Mesodermal cell (in vitro differentiated cells): ENCODE data around the gene TAOK2.
"Not testable (repeated sequence)": the region's sequence is repeated elsewhere in the genome, so short reads cannot be mapped to it uniquely, and the experiment has no call there.

Experiments
- H3K27ac ChIP-seq: 2 replicates; pipeline ENCODE4 v1.7.0; 2013; ENCODE audit warnings: mild to moderate bottlenecking, low read depth, low read length, moderate library complexity; ENCODE audit not compliant: severe bottlenecking
- H3K36me3 ChIP-seq: 2 replicates; pipeline ENCODE4 v1.7.1; 2013; ENCODE audit warnings: mild to moderate bottlenecking, low read length, moderate library complexity; ENCODE audit not compliant: control insufficient read depth, insufficient read depth
- H3K4me1 ChIP-seq: one replicate; pipeline ENCODE4 v1.7.1; 2013; ENCODE audit warnings: mild to moderate bottlenecking, low read length; ENCODE audit not compliant: insufficient read depth, control insufficient read depth, poor library complexity, severe bottlenecking
- H3K4me3 ChIP-seq: 2 replicates; pipeline ENCODE4 v1.7.0; 2013; ENCODE audit warnings: low read length, control low read depth, mild to moderate bottlenecking; ENCODE audit not compliant: insufficient read depth, poor library complexity, severe bottlenecking; ENCODE audit errors: extremely low read depth
- H3K9me3 ChIP-seq: 2 replicates; pipeline ENCODE4 v1.7.1; 2013; ENCODE audit warnings: mild to moderate bottlenecking, low read length, moderate library complexity; ENCODE audit not compliant: control insufficient read depth
- WGBS, 2 experiments: methylation state at CpG; one replicate each; pipeline ENCODE4 v1.1.5; 2013; ENCODE audit warnings: missing lambda C conversion rate in 2 of 2; ENCODE audit not compliant: insufficient coverage in 2 of 2; 5-methylcytosine and 5-hydroxymethylcytosine counted together

TAOK2 gene

GRCh38 chr16:30028438-30029076 is 54.9 kb downstream of the TAOK2 start:
- peaks cover 15% of the 10 kb centered on the region for H3K4me1 ChIP-seq
- 29 to 33% methylated on average over 14 to 15 of the region's 18 CpGs for WGBS, 2 experiments
- no peak overlapping the region for H3K4me3 ChIP-seq
- H3K27ac ChIP-seq: no peak overlapping the region
- H3K9me3 ChIP-seq: no peaks in the 10 kb centered on the region
- H3K36me3 ChIP-seq: no peaks in the 10 kb centered on the region

- Histone ChIP-seq H3K36me3 (no peaks in the 10 kb centered on the region), H3K27ac (no peak overlapping the region), H3K9me3 (no peaks in the 10 kb centered on the region), H3K4me3 (no peak overlapping the region), H3K4me1 (peaks cover 15% of the 10 kb centered on the region)
- WGBS, 2 experiments: 12 to 23% methylated on average over 13 to 21 of the region's 23 CpGs
These were observed 56.5 kb downstream of the TAOK2 start for GRCh38 chr16:30030011-30030685.

- Histone ChIP-seq H3K27ac (no peak within 1 kb of the TSS), H3K9me3 (no peaks in the 10 kb centered on the region), H3K36me3 (no peaks in the 10 kb centered on the region), H3K4me1 (peaks cover 15% of the 10 kb centered on the region), H3K4me3 (peak within 1 kb of the TSS; percentile 21)
- 1 to 2% methylated on average over 15 to 16 of the region's 27 CpGs for WGBS, 2 experiments
These were observed 57.3 kb downstream of the TAOK2 start, which contains the start of gene TLCD3B for GRCh38 chr16:30030841-30031413. TLCD3B (minus strand) TSS chr16:30031271; CDS start chr16:30030527, 744 bp downstream.

- 29 to 34% methylated on average over 5 to 7 of the region's 11 CpGs for WGBS, 2 experiments
- H3K27ac ChIP-seq: no peak overlapping the region
- H3K36me3 ChIP-seq: no peaks in the 10 kb centered on the region
- no peaks in the 10 kb centered on the region for H3K9me3 ChIP-seq
- H3K4me3 ChIP-seq: peak overlapping the region; percentile 21
- H3K4me1 ChIP-seq: peaks cover 15% of the 10 kb centered on the region
These were observed 57.8 kb downstream of the TAOK2 start for GRCh38 chr16:30031477-30031918.

- H3K4me1 ChIP-seq: peaks cover 15% of the 10 kb centered on the region
- H3K27ac ChIP-seq: no peak overlapping the region
- no peak overlapping the region for H3K4me3 ChIP-seq
- no peaks in the 10 kb centered on the region for H3K36me3 ChIP-seq
- WGBS, 2 experiments: 14 to 25% methylated on average over 7 to 8 of the region's 12 CpGs
- no peaks in the 10 kb centered on the region for H3K9me3 ChIP-seq
These were observed 58.6 kb downstream of the TAOK2 start for GRCh38 chr16:30032083-30032819.

- no peaks in the 10 kb centered on the region for H3K9me3 ChIP-seq
- H3K36me3 ChIP-seq: no peaks in the 10 kb centered on the region
- 83 to 88% methylated on average over 5 to 6 of the region's 7 CpGs for WGBS, 2 experiments
- H3K27ac ChIP-seq: no peak overlapping the region
- no peak overlapping the region for H3K4me3 ChIP-seq
- peaks cover 15% of the 10 kb centered on the region for H3K4me1 ChIP-seq
These were observed 59.6 kb downstream of the TAOK2 start for GRCh38 chr16:30033270-30033669.

GRCh38 chr16:30040221-30040620 is 66.6 kb downstream of the TAOK2 start:
- no peaks in the 10 kb centered on the region for H3K4me1 ChIP-seq
- no peak overlapping the region for H3K4me3 ChIP-seq
- H3K36me3 ChIP-seq: no peaks in the 10 kb centered on the region
- no peak overlapping the region for H3K27ac ChIP-seq
- WGBS, 2 experiments: 87% methylated on average over 5 of the region's 5 CpGs
- no peaks in the 10 kb centered on the region for H3K9me3 ChIP-seq

GRCh38 chr16:30040690-30041089 is 67.0 kb downstream of the TAOK2 start:
- H3K4me3 ChIP-seq, H3K36me3 ChIP-seq, H3K27ac ChIP-seq, H3K4me1 ChIP-seq, H3K9me3 ChIP-seq: not testable (repeated sequence)
- WGBS, 2 experiments: 67 to 82% methylated on average over 1 to 4 of the region's 5 CpGs

- H3K36me3 ChIP-seq: no peaks in the 10 kb centered on the region
- no peak overlapping the region for H3K27ac ChIP-seq
- WGBS, 2 experiments: no CpG with 5 or more reads among the region's 5 CpGs
These were observed 68.2 kb downstream of the TAOK2 start for GRCh38 chr16:30041841-30042240.

More at GRCh38 chr16:30041841-30042240, 68.2 kb downstream of the TAOK2 start:
- H3K4me3 ChIP-seq: no peak overlapping the region
- H3K9me3 ChIP-seq: no peaks in the 10 kb centered on the region
- H3K4me1 ChIP-seq: no peaks in the 10 kb centered on the region
